GM12878 (cell line): Measurements from ENCODE around the gene GATA2. TPM values are rescaled to one million over a fixed set of nuclear protein-coding genes. Genes with fewer than 3 reads are reported as not detected.

Source experiments
- ATAC-seq: fragments of 200-7000 bp; cut with Tn5 transposase; 3 replicates; pipeline ENCODE4 v1.9.1; 2020; ENCODE audit warnings: mild to moderate bottlenecking, moderate library complexity
- BruUV-seq: library from RNA; stranded (reverse); fragments of 400-500 nt; replicated peaks from 2 replicates; lab custom pipeline; 2021; lab: Mats Ljungman, UMichigan
- CTCF ChIA-PET: fragments of 300-600 bp; sonication (Branson Sonifier 250); formaldehyde crosslinking; extraction: SDS; loops from one replicate; lab custom pipeline; 2021; ENCODE audit warnings: inconsistent platforms; lab: Yijun Ruan, JAX
- POLR2A ChIA-PET: fragments of 350-600 bp; formaldehyde crosslinking; extraction: SDS; loops from one replicate; lab custom pipeline; 2021; ENCODE audit warnings: inconsistent platforms; lab: Charles Lee
- RAD21 ChIA-PET: fragments of 300-600 bp; sonication (Branson Sonifier 250); formaldehyde crosslinking; loops from one replicate; lab custom pipeline; 2023; ENCODE audit warnings: antibody characterized with exemption; ENCODE audit not compliant: unreplicated experiment; lab: Charles Lee
- SMC1A ChIA-PET: fragments of 300-600 bp; sonication (Branson Sonifier 250); formaldehyde crosslinking; loops from one replicate; lab custom pipeline; 2023; ENCODE audit not compliant: unreplicated experiment, uncharacterized antibody; lab: Charles Lee
- DNase-seq: peaks from one replicate; pipeline ENCODE4 v3.0.0-alpha.2; 2011; ENCODE audit warnings: low read depth, low spot score
- FAIRE-seq: peaks from 3 replicates; lab custom pipeline; 2011; peaks lifted over from hg19 to GRCh38; lab: Jason Lieb, UNC
- H2AFZ ChIP-seq: 2 replicates; pipeline ENCODE4 v1.6.0; 2011; ENCODE audit warnings: low read depth, low read length, control low read depth; ENCODE audit not compliant: control insufficient read depth
- H3K27ac ChIP-seq: 2 replicates; pipeline ENCODE4 v1.5.1; 2011; ENCODE audit warnings: control low read depth; ENCODE audit not compliant: control insufficient read depth, insufficient read depth
- H3K27me3 ChIP-seq, 2 experiments: replicated peaks in 1 of 2; 2 replicates each; pipeline versions ENCODE4 v1.6.0 to v1.6.1; 2011; ENCODE audit warnings: low read length in 1 of 2; ENCODE audit not compliant: control insufficient read depth in 2 of 2, insufficient read depth in 2 of 2
- H3K36me3 ChIP-seq, 2 experiments: 2 replicates each; pipeline ENCODE4 v1.5.1; 2011; ENCODE audit warnings: low read length in 1 of 2; ENCODE audit not compliant: control insufficient read depth in 2 of 2, insufficient read depth in 2 of 2
- H3K4me1 ChIP-seq: 2 replicates; pipeline ENCODE4 v1.6.1; 2011; ENCODE audit warnings: mild to moderate bottlenecking, low read length, moderate library complexity, mixed read lengths; ENCODE audit not compliant: control insufficient read depth, insufficient read depth
- H3K4me2 ChIP-seq: 2 replicates; pipeline ENCODE4 v1.6.0; 2011; ENCODE audit warnings: control low read depth; ENCODE audit not compliant: control insufficient read depth, insufficient read depth
- H3K4me3 ChIP-seq: fragments of 200-600 bp; sonication (generic); 2 replicates; pipeline ENCODE4 v1.5.1; 2016
- H3K79me2 ChIP-seq: 2 replicates; pipeline ENCODE4 v1.6.0; 2011; ENCODE audit warnings: low read length; ENCODE audit not compliant: control insufficient read depth, insufficient read depth
- H3K9ac ChIP-seq: 2 replicates; pipeline ENCODE4 v1.8.0; 2011; ENCODE audit warnings: low read length, control low read depth, mixed read lengths; ENCODE audit not compliant: control insufficient read depth, insufficient read depth
- H3K9me3 ChIP-seq: replicated peaks from 3 replicates; pipeline ENCODE4 v1.5.1; 2011; ENCODE audit warnings: mild to moderate bottlenecking, low read length; ENCODE audit not compliant: control insufficient read depth, insufficient read depth
- H4K20me1 ChIP-seq: 2 replicates; pipeline ENCODE4 v1.6.0; 2011; ENCODE audit not compliant: control insufficient read depth, insufficient read depth
- ATF7 ChIP-seq: fragments of 450-650 bp; IDR thresholded peaks from 2 replicates; pipeline ENCODE4 v1.6.1; 2016; ENCODE audit warnings: low read depth, mild to moderate bottlenecking
- CHD4 ChIP-seq: fragments of 200-600 bp; sonication (generic); IDR thresholded peaks from 2 replicates; pipeline ENCODE4 v1.6.1; 2016; ENCODE audit warnings: mild to moderate bottlenecking
- DPF2 ChIP-seq: fragments of 450-650 bp; IDR thresholded peaks from 2 replicates; pipeline ENCODE4 v1.6.1; 2017; ENCODE audit warnings: mild to moderate bottlenecking
- GATAD2B ChIP-seq: fragments of 450-650 bp; conservative IDR thresholded peaks from 2 replicates; pipeline ENCODE4 v1.6.1; 2017; ENCODE audit warnings: low read depth, mild to moderate bottlenecking, moderate library complexity
- IKZF2 ChIP-seq, 2 experiments: fragments of 450-650 bp; IDR thresholded peaks; 2 replicates each; pipeline ENCODE4 v1.6.1; 2017; ENCODE audit warnings: mild to moderate bottlenecking in 2 of 2, moderate library complexity in 2 of 2
- MYC ChIP-seq: IDR thresholded peaks from 2 replicates; pipeline ENCODE4 v1.6.1; 2011; ENCODE audit warnings: mild to moderate bottlenecking, low read length, moderate library complexity, inconsistent platforms; ENCODE audit not compliant: insufficient read depth, insufficient replicate concordance, insufficient read length, severe bottlenecking
- NR2F1 ChIP-seq: fragments of 450-650 bp; conservative IDR thresholded peaks from 2 replicates; pipeline ENCODE4 v1.6.1; 2017; ENCODE audit warnings: mild to moderate bottlenecking
- PAX5 ChIP-seq: IDR thresholded peaks from 2 replicates; pipeline ENCODE4 v1.6.1; 2011; ENCODE audit warnings: low read depth, low read length, borderline replicate concordance
- POU2F2 ChIP-seq: IDR thresholded peaks from 3 replicates; pipeline ENCODE4 v1.6.1; 2011; ENCODE audit warnings: low read depth, mild to moderate bottlenecking, low read length, borderline replicate concordance
- RFX5 ChIP-seq: IDR thresholded peaks from 2 replicates; pipeline ENCODE4 v1.6.1; 2011; ENCODE audit warnings: low read depth, low read length, improper control_type of control experiment
- SMARCA5 ChIP-seq: fragments of 450-650 bp; IDR thresholded peaks from 2 replicates; pipeline ENCODE4 v1.6.1; 2017; ENCODE audit warnings: mild to moderate bottlenecking
- SPI1 ChIP-seq: IDR thresholded peaks from 2 replicates; pipeline ENCODE4 v1.6.1; 2011; ENCODE audit warnings: low read depth, mild to moderate bottlenecking, low read length, moderate library complexity, borderline replicate concordance; ENCODE audit not compliant: insufficient read depth
- SREBF2 ChIP-seq: IDR thresholded peaks from 2 replicates; pipeline ENCODE4 v1.6.1; 2012; ENCODE audit warnings: mild to moderate bottlenecking, low read length
- SRF ChIP-seq, 2 experiments: IDR thresholded peaks; 2 replicates each; pipeline ENCODE4 v1.6.1; 2011; ENCODE audit warnings: low read depth in 2 of 2, low read length in 2 of 2, mild to moderate bottlenecking in 1 of 2, moderate library complexity in 1 of 2
- STAT1 ChIP-seq: fragments of 450-650 bp; conservative IDR thresholded peaks from 2 replicates; pipeline ENCODE4 v1.6.1; 2014; ENCODE audit warnings: antibody characterized with exemption, mild to moderate bottlenecking
- ZBTB40 ChIP-seq: fragments of 450-650 bp; IDR thresholded peaks from 2 replicates; pipeline ENCODE4 v1.6.1; 2016; ENCODE audit warnings: mild to moderate bottlenecking, moderate library complexity, borderline replicate concordance
- ZNF622 ChIP-seq: fragments of 450-650 bp; IDR thresholded peaks from 2 replicates; pipeline ENCODE4 v1.6.1; 2017; ENCODE audit warnings: mild to moderate bottlenecking, inconsistent platforms
- WGBS: methylation state at CpG from one replicate; pipeline ENCODE4 v1.1.6; 2016; ENCODE audit warnings: low lambda C conversion rate; ENCODE audit not compliant: insufficient replicate concordance, insufficient coverage; ENCODE audit errors: missing lambda C conversion rate; 5-methylcytosine and 5-hydroxymethylcytosine counted together
- in situ Hi-C: fragments of 300-500 bp; cut with MboI; formaldehyde crosslinking; loops from 9 replicates; pipeline ENCODE4 v1.14.3; 2018; ENCODE audit warnings: mixed read lengths
- intact Hi-C: fragments of 100-400 bp; cut with micrococcal nuclease; formaldehyde crosslinking; loops from one replicate; pipeline ENCODE4 v1.14.2; 2022; ENCODE audit not compliant: unreplicated experiment
- polyA plus RNA-seq, 11 experiments: library from polyadenylated mRNA; depleted of rRNA in 4 of 11; unstranded in 6 of 11; stranded (reverse) in 5 of 11; fragments of >200 nt; fragmentation: Nextera tagmentation in 4 of 11; fragmentation: Illumina TruSeq in 1 of 11; extraction: Ambion mirVana in 4 of 11; extraction: Trizol in 1 of 11; gene quantifications; 1 replicate in 1 of 11; 2 replicates in 10 of 11; pipeline versions ENCODE4 v1.2.1 to v1.2.3, GENCODE V29; 2011 to 2016; ENCODE audit warnings: inconsistent platforms in 2 of 11, missing spikeins in 2 of 11, low read depth in 1 of 11
- total RNA-seq, 4 experiments: library from RNA; depleted of rRNA in 3 of 4; stranded (reverse); fragments of >200 nt in 3 of 4; fragmentation: Illumina TruSeq in 1 of 4; extraction: Trizol in 1 of 4; gene quantifications; 2 replicates each; pipeline versions ENCODE4 v1.2.1 to v1.2.3, GENCODE V29; 2013 to 2021
- TF ChIP-seq, protein P1 (sequence below): fragments of 450-650 bp; IDR thresholded peaks from 2 replicates; pipeline ENCODE4 v1.6.1; 2017; ENCODE audit warnings: mild to moderate bottlenecking, moderate library complexity

GATA2 gene
- total and polyA plus RNA-seq, 10 of the 15 experiments (the other 5 are each of a cell fraction or from before 2014, with no cell fraction given), result 0.56 TPM; not detected in 9

DNA sequence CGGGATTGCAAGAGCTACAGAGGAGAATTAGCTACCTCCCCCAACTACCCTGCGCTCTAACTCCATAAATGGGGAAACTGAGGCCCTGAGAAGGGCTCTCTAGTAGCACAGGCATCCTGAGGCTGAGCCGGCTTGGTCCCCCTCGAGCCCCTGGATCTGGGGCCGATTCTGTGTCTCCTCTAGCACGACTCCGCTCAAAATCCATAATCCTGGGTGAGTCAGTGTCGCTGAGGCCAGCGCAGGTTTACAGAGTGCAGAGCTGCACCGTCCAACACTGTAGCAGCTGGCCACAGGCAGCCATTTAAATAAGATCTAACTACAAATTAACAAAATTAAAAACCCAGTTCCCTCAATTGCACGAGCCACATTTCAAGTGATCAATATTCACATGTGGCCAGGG, 10.8 kb downstream of the GATA2 start:
- no peak overlapping the region for H3K4me2 ChIP-seq
- BruUV-seq, result no TSS peak
- ChIA-PET SMC1A (no interaction called here), CTCF (no interaction called here), RAD21 (no interaction called here), POLR2A (no interaction called here)
- no peaks in the 10 kb centered on the region for H3K4me1 ChIP-seq
- ATAC-seq (no peak), FAIRE-seq (no peak), DNase-seq (no peak)
- no peaks in the 10 kb centered on the region for H3K79me2 ChIP-seq
- H3K9me3 ChIP-seq, result no peaks in the 10 kb centered on the region
- no peaks in the 10 kb centered on the region for H3K36me3 ChIP-seq
- in situ Hi-C loops (no loop called here), intact Hi-C loops (no loop called here)
- H3K27me3 ChIP-seq, result peaks cover 9 to 15% of the 10 kb centered on the region in 2 experiments
- no peak overlapping the region for H3K27ac ChIP-seq
- H4K20me1 ChIP-seq, result no peaks in the 10 kb centered on the region
- H2AFZ ChIP-seq, result no peak overlapping the region
- no peak overlapping the region for H3K4me3 ChIP-seq
- WGBS, result 45% methylated on average over 11 of the region's 11 CpGs
- TF ChIP-seq NR2F1 (no peak), IKZF2 (IDR thresholded peaks at IDR 0.05) (no peak), ZBTB40 (no peak), GATAD2B (no peak), PAX5 (no peak), SMARCA5 (no peak), STAT1 (no peak), SPI1 (no peak), ATF7 (no peak), DPF2 (no peak), RFX5 (no peak), MYC (no peak), SREBF2 (no peak), POU2F2 (no peak), CHD4 (no peak), ZNF622 (no peak), SRF (IDR thresholded peaks at IDR 0.05; ENCODE audit: low read depth in 2 of 2, low read length in 2 of 2) (no peak)
- TF ChIP-seq, protein P1, sequence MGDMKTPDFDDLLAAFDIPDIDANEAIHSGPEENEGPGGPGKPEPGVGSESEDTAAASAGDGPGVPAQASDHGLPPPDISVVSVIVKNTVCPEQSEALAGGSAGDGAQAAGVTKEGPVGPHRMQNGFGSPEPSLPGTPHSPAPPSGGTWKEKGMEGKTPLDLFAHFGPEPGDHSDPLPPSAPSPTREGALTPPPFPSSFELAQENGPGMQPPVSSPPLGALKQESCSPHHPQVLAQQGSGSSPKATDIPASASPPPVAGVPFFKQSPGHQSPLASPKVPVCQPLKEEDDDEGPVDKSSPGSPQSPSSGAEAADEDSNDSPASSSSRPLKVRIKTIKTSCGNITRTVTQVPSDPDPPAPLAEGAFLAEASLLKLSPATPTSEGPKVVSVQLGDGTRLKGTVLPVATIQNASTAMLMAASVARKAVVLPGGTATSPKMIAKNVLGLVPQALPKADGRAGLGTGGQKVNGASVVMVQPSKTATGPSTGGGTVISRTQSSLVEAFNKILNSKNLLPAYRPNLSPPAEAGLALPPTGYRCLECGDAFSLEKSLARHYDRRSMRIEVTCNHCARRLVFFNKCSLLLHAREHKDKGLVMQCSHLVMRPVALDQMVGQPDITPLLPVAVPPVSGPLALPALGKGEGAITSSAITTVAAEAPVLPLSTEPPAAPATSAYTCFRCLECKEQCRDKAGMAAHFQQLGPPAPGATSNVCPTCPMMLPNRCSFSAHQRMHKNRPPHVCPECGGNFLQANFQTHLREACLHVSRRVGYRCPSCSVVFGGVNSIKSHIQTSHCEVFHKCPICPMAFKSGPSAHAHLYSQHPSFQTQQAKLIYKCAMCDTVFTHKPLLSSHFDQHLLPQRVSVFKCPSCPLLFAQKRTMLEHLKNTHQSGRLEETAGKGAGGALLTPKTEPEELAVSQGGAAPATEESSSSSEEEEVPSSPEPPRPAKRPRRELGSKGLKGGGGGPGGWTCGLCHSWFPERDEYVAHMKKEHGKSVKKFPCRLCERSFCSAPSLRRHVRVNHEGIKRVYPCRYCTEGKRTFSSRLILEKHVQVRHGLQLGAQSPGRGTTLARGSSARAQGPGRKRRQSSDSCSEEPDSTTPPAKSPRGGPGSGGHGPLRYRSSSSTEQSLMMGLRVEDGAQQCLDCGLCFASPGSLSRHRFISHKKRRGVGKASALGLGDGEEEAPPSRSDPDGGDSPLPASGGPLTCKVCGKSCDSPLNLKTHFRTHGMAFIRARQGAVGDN, result no peak
- no peak overlapping the region for H3K9ac ChIP-seq
